ENCODE results near the gene ATP1A2.

Gene ATP1A2

GRCh38 chr1:160192234-160192633 is 76.7 kb downstream of the ATP1A2 start:
- H3K9me3 ChIP-seq (ENCODE audit: low read length), result no peaks in the 10 kb centered on the region
- no peaks in the 10 kb centered on the region for H3F3A ChIP-seq (ENCODE audit: insufficient read depth, low read length)
- H3K9ac ChIP-seq (ENCODE audit: low read length), result no peak overlapping the region
- H3K79me2 ChIP-seq (ENCODE audit: insufficient read depth, low read length), result no peaks in the 10 kb centered on the region
- H3K4me3 ChIP-seq (ENCODE audit: low read depth, low read length, poor library complexity, severe bottlenecking), result no peak overlapping the region
- H3K27me3 ChIP-seq (ENCODE audit: insufficient read depth, low read length), result no peaks in the 10 kb centered on the region
- H3K27ac ChIP-seq (ENCODE audit: low read depth, low read length, poor library complexity, severe bottlenecking), result no peak overlapping the region
- TF ChIP-seq, protein P1, sequence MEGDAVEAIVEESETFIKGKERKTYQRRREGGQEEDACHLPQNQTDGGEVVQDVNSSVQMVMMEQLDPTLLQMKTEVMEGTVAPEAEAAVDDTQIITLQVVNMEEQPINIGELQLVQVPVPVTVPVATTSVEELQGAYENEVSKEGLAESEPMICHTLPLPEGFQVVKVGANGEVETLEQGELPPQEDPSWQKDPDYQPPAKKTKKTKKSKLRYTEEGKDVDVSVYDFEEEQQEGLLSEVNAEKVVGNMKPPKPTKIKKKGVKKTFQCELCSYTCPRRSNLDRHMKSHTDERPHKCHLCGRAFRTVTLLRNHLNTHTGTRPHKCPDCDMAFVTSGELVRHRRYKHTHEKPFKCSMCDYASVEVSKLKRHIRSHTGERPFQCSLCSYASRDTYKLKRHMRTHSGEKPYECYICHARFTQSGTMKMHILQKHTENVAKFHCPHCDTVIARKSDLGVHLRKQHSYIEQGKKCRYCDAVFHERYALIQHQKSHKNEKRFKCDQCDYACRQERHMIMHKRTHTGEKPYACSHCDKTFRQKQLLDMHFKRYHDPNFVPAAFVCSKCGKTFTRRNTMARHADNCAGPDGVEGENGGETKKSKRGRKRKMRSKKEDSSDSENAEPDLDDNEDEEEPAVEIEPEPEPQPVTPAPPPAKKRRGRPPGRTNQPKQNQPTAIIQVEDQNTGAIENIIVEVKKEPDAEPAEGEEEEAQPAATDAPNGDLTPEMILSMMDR (IDR thresholded peaks at IDR 0.05; ENCODE audit: low read length), result no peak
- no peak for TF ChIP-seq EZH2 (IDR thresholded peaks at IDR 0.05; ENCODE audit: borderline replicate concordance, low read length)
- no peak overlapping the region for H3K4me2 ChIP-seq (ENCODE audit: low read length)
- H3K9me2 ChIP-seq (ENCODE audit: low read depth, low read length), result no peaks in the 10 kb centered on the region
- no peaks in the 10 kb centered on the region for H3K36me3 ChIP-seq (ENCODE audit: insufficient read depth, low read length)
- peaks cover 6% of the 10 kb centered on the region for H3K4me1 ChIP-seq (ENCODE audit: insufficient read depth, low read length, severe bottlenecking)
- no peaks in the 10 kb centered on the region for H4K20me1 ChIP-seq (ENCODE audit: insufficient read depth, low read length)
- H2AFZ ChIP-seq (ENCODE audit: low read length), result no peak overlapping the region
